GM21367 (cell line): ENCODE data around the gene GRM8.
"Not testable (repeated sequence)": the region's sequence is repeated elsewhere in the genome, so short reads cannot be mapped to it uniquely, and the experiment has no call there.

Experiments
- ATAC-seq: cut with Tn5 transposase; IDR thresholded peaks from one replicate; pipeline ENCODE4 v1.9.1; 2021; ENCODE audit not compliant: unreplicated experiment

GRM8 gene

DNA sequence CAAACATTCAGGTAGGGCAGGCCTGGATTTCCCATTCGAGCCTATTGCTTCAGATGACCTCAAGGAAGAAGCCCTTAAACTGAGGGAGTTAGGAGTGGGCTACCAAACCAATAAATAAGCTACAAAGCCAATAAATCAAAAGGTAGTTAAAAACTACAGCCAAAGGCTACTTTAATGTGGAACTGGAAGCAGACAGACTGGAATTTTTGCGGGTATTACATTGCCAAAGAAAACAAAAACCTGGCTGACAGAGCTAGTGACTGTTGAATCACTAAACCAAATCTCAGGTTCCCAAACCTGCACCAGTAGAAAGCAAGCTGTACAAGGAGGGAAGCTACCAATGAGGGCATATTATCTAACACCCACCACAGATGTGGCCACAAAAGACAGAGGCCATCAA is 315.6 kb downstream of the GRM8 start:
- no peak for ATAC-seq

DNA sequence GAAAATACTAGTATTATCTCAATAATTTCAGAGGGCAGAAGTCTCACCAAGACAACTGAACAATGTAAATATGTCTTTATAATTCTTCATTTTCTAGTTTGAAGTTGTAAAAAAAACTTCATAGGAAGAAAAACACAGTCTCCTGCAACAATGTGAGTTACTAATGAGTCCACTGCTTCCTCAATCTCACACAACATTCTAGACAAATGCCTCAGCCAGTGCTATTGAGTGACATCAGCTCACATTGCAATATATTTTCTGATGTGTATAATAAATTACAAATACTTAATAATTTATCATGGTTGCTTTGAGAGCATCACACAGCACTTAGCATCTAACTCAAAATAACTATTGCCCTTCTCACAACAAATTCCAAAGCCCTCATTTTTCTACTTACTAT is 321.2 kb downstream of the GRM8 start:
- no peak for ATAC-seq

DNA sequence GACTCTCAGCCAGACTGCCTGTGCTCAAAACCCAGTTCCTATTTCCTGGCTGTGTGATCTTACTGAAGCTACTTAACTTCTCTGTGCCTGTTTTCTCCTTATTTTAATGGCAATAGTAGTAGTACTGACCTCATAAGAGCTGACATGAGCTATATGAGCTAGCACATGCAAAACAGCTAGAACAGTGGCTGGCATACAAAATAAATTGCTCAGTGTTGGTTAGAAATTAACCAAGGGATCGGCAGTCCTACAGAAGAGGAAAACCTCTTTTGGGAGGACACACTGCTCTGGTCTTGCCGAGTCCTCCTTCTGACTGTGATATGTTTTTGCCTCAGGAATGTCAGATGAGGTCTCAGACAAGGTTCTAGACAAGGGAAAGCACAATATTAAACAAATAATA is 322.6 kb downstream of the GRM8 start:
- no peak for ATAC-seq

DNA sequence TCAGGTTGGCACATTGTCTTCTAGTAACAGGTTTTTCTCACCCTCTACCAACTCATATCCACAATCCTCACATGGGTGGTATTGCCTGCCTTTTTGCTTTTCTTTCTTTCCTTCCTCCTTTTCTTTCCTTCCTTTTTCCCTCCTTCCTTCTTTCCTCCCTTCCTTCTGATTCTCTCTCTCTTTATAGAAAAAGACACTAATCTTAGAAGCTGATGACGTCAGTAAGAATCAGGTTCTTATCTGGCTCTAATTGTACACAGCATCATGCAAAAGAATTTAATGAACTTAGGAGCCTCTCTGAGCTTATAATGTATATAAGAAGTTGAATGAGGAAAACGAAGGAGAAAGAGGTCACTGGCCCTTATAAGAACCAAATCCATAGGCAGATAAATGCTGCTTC is 328.3 kb downstream of the GRM8 start:
- no peak for ATAC-seq

DNA sequence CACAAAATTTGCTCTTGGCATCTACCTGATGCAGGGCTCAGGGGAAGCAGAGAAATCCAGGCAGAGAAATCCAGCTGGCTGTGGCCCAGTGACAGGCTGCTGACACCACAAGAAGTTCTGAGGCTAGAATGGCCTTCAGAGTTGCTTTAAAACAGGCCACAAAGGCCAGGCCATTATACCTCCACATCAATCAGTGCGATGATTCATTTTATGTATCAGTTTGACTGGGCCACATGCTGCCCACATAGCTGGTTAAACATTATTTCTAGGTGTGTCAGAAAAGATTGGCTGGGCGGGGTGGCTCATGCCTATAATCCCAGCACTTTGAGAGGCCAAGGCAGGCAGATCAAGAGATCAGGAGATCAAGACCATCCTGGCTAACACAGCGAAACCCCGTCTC is 341.1 kb downstream of the GRM8 start:
- not testable (repeated sequence) for ATAC-seq

DNA sequence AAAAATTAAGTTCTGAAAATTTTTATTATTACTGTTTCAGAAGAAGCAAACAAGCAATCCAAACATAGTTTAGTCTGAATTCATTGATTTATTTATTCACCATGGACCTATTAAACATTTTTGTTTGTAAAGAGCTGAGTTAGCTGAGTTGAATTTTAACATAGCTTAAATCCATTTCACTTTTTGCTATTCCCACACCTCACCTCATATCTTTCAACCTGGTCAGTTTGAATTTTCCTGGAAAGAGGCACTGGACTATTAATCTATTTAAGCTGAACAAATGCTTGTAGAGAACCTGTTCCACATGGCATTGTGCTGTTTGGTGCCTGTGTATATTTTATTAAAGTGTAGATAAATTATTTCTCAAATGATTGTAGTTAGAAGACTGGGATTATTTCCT is 344.2 kb downstream of the GRM8 start:
- ATAC-seq, result not testable (repeated sequence)

DNA sequence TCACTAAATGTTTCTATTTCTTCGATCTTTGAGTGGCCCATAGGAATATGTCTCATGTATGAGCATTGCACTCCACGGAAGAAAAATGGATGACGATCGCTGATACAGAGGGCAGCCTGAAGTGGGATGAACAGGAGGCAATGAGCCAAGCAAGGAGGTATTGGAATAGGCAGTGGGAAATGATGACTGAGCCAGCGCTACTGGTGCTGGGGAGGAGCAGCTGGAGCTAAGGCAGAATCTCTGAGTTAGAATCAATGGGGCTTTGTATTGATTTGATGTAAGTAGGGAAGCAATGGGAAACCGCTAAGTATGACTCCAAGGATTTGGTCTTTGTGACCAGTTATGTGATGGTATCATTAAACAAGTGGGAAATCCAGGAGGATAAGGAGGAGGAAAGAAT is 345.1 kb downstream of the GRM8 start:
- not testable (repeated sequence) for ATAC-seq

DNA sequence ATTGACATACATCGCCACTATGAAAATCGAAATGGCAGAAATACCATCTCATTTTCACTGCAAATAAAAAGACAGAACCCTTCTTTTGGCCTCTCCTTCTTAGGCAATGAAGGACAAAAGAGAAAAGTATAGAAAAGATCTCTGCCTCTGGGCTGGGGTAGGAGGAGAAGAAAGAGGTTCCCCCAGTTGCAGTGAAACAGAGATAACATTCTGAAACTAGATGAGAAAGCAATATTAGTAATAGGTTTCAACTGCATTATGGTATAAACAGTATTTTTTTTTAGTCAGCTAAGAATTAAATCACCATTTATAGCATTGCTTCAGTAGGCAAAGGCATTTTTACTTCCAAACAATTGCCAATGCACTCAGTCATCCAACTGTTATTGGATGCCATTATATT is 347.5 kb downstream of the GRM8 start:
- not testable (repeated sequence) for ATAC-seq

DNA sequence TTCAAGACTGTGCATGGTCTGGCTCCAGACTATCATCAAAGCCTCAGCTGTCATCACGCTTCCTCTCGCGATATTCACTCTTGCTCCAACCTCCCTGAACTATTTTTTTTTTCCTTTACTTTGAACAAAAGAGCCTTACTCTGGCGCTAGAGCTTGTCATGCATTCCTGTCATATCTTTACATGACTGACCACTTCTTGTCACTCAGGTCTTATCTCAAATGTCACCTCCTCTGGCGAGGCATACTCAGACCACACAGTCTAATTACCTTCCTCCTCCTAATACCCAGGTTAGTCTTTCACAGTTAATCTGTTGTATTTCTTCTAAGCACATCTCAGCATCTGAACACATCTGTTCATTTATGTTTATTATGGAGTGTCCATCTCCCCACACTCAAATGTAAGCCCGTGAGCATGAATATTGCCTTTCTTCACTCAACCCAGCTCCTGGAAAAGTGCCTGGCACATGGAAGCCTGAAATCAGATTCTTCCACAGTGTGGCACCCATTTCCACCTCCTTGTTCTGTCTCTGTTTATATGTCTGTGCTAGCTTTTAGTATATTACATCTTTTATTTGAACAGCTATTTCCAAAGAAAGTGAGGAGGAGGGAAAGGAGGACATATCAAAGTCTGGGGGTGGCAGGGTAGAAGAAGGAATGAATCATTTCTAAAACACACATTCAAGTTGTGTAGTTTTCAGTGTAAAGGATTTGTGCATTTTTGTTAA is 351.5 kb downstream of the GRM8 start:
- not testable (repeated sequence) for ATAC-seq

DNA sequence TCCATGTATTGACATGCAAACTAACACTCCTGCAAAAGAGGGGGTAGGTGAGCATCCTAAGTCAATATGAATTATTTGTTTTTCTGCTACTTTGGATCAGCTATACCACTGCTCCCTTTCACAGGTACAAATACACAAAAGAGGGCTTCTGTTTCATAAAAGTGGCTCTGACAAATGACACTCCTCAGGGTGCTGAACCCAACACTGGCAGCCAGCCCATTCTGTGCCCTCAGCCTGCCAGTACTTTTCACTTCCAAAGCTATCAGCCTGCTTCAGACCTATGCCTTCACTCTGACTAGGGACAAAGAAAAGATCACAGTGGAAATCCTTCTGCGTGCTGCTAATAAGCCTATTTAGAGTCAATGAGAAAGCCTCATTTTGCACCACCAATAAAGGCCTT is 364.8 kb downstream of the GRM8 start:
- not testable (repeated sequence) for ATAC-seq

DNA sequence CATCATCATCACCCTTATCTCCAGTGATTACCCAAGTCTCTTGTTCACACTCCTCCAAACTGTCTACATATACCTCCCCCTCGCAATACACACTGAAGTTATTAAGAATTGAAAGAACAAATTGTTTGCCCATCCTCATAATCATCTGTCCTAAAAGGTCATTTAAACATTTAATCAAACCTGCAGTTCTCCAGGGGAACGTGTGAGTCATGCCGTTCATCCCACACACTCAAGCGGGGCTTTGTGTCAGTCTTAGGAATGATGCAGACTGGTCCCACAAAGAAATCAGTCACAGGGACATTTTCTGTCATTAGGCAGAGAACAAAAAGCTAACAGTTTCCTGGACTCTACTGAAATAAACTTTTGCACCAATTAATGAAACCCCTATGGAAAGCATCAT is 365.2 kb downstream of the GRM8 start:
- ATAC-seq, result not testable (repeated sequence)

DNA sequence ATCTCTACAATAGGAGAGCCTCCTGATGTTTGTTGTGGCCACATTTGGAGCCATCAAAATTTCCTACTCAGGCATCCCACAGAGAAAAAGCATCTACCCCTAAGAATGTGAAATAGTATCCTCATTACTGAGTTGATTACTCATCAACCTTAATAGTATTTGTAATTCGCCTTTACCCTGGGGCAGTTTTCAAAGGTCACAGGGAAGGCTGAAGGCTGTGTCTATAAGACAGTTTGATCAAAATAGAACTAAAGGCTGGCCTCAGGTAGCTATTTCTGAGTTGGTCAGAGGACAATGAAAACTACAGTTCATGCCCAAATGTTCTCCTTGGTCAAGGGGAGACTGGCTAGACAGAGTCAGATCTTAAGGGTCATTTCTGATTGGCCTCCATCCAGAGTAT is 370.0 kb downstream of the GRM8 start:
- ATAC-seq, result not testable (repeated sequence)

DNA sequence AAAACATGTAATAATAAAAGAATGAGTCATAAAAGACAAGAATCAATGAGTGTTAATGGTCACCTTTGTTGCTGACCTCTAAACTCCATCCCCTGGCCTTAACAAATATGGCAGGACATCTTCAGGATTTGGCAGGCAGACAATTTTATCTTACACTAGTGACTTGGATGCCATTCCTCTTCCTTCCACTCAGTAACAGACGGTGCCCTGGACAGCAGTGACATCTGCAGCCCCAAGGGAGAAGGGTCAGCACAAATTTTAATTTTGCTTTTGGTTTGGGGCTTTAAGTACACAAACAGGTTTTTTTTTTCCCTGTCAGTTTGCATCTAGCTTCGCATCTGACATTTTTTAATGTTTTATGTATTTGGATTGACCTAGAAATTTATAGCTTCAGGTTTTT is 370.8 kb downstream of the GRM8 start:
- ATAC-seq, result not testable (repeated sequence)

DNA sequence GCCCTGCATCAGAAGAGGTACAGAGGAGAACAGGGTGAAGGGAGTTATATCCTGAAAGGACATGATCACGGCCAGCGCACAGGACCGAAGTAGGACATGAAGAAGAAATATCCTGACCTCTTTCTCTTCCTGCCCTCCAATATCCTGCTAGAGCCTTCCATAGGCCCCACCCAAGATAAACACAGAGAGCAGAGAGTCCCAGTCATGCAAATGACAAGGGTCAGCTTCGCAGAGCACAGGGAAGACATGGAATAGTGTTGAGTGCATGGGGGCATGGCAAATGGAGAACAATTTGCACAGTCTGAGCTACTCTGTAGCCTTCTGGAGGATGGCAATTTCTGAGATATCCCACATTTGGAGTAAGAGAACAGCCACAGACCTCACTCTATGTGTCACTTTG is 371.4 kb downstream of the GRM8 start:
- ATAC-seq, result no peak

DNA sequence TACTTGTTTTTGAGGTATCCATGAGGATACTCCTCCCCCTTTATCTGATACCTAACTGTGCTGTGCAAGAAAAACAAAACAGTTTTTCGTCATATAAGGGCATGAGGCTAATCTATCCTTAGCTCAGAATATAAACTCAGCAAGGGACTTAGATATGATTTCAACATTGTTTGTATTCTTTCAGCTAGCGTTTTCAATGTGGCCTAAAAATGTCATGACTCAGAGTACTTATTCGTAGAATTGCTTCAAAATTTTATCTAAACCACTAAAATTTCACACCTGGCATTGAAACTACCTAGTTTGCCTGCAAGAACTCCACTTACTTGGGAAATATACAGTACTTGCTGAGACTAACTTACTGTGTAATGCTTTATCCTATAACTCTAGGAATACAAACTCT is 376.2 kb downstream of the GRM8 start:
- ATAC-seq, result not testable (repeated sequence)

DNA sequence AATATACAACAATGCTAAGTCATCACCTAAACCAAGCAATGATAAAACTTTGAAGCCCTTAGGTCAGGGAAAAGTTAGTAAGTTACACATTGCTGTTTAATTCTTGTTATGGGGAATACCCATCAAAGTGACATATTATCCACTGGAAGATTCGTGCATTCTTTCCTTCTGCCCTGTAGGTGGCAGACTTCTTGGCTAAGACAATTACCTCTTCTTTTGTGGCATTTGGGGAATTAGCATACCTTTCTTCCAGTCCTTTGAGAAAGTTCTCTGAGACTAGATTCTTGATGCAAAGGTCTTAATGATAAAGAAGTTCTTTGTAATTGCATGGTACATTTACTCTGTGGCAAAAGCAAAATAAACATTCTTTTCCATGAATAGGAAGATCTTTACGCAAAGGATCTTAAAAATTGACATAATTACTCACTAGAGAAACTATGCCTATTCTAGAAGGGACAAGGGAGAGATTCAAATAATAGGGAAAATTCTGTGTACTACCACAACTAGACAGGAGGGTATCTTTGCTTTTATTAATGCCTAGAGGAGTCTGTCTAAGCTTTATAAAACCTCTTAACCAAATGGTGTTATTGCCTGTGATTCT is 395.9 kb downstream of the GRM8 start:
- peak; percentile 80 for ATAC-seq

DNA sequence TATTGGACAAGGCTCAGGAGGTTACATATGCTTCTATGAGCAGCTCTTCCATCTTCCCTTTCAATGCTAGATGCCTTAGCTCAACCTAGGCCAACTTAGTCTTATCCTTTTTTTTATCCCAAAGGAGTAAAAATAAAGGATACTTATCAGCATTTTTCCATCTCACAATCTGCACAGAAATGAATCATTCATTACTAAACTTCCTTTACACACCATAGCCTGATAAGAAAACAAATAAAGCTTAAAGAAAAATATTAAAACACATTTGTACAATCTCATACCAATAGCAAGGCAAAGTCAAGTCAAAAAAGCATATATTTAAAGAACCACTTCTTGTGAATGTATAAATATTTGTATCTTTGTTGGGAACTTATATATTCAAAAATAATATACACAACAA is 407.4 kb downstream of the GRM8 start:
- ATAC-seq, result no peak

DNA sequence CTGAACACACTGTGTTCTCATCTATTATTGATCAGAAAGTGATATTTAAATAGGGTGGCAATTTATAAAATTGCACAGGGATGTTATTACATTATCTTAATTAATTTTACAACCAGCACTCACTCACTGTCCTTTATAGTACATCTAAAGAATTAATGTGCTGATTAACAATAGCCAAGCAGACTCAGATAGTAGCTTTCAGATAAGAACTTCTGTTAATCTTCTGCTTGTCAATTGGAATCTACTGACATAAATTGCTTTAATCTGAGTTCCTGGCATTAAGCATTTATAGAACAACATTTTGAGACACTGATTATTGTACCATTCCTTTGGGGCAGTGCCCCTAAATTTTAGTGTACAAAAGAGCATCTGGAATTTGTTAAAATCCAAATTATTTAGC is 408.9 kb downstream of the GRM8 start:
- no peak for ATAC-seq

DNA sequence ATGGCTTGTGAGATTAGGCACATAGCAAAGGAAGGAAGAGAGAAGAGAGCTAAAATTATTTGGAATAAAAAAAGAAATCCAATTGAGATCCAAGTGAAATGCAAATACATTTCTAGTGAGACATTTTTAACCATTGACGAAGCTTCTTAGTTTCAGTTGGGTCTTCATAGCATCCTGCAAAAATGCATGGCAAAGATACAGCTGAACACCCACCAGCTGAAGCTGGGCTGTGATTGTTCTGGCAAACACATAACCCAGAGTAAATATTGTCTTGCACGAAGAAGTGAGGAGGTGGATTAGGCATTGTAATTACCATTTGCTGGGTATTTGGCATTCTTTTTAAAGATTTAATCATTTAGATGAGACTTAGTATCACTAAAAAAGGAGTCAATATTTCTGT is 409.4 kb downstream of the GRM8 start:
- no peak for ATAC-seq

DNA sequence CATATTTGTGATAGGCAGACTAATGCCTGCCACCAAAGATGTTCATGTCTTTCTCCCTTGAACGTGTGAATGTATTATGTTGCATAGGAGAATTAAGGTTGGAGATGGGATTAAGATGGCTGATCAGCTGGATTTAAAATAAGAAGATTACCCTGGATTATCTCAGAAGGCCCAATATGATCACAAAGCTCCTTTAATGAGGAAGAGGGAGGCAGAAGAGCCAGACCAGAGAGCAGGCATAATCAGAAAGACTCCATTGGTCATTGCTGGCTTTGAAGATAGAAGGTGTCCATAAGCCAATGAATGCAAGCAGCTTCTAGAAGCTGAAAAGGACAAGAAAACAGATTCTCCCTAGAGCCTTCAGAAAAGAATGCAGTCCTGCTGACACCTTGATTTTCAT is 410.3 kb downstream of the GRM8 start:
- ATAC-seq, result no peak

DNA sequence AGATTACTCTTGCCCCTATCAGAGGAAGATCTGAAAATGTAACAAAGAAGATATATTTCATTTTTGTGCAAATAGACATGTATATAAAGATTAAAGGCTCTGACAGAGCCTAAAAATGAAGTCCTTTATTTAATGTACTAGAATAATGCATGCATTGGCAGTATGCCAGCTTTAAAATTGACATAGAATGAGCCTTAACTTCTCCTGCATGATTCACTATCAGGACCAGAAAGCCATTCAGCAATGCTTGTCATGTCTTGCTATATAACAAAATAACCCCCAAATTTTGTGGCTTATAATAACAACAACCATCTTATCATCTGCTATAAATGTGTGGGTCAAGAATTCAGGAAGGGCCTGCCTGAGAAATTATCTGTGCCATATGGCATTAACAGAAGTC is 411.9 kb downstream of the GRM8 start:
- ATAC-seq, result no peak

DNA sequence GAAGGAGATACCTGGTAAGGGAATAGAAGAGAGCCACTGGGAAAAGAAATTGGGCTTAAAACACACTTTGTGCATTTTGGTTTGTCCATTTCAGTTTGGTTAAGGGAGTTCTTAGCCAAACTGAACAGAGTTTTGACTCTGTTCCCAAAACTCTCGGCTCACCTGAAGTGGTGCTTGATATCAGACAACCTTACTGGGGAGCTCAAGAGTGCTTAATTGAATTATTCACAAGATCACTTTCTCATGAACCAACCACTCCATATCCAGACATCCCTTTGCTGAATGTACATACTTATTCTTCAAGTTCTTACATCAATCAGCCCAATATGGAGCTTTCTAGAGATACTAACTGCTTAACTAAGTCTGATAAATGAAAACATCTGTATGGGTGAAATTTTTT is 413.1 kb downstream of the GRM8 start:
- no peak for ATAC-seq

DNA sequence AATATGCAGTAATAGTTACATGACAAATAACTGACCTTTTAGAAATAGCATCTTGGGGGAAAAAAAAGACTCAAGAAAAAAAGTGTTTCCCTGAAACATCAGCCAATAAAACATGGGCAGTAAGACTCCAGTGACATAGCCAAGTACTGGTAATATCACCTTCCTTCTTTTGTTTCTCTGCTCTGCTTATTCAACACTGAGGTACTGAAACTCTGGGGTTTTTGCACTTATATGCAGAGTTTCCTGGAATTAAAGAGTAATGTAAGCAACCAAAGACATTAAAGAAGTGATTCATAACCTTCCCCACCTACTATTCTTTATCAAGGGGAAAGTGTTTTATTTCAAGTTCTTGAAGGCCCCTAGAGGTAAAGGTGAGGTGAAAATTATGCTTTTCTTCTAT is 414.5 kb downstream of the GRM8 start:
- ATAC-seq, result no peak
